MM.1S (cell line): Measurements from ENCODE around the gene COL4A3.

ENCODE experiments used
- DNase-seq: peaks from one replicate; pipeline ENCODE4 v3.0.0-alpha.2; 2015
- H2AFZ ChIP-seq: fragments of 300-600 bp; sonication (generic); 2 replicates; pipeline ENCODE4 v1.6.0; 2016; ENCODE audit warnings: antibody characterized with exemption, low read length
- H3F3A ChIP-seq: fragments of 300-600 bp; sonication (generic); 2 replicates; pipeline ENCODE4 v1.6.1; 2016; ENCODE audit warnings: mild to moderate bottlenecking, antibody characterized with exemption, low read length, moderate library complexity, mixed read lengths; ENCODE audit not compliant: insufficient read depth
- H3K27ac ChIP-seq: fragments of 300-600 bp; sonication (generic); 2 replicates; pipeline ENCODE4 v1.5.1; 2016; ENCODE audit warnings: mild to moderate bottlenecking, low read length
- H3K27me3 ChIP-seq: fragments of 300-600 bp; sonication (generic); replicated peaks from 2 replicates; pipeline ENCODE4 v1.6.0; 2016; ENCODE audit warnings: low read length; ENCODE audit not compliant: insufficient read depth
- H3K36me3 ChIP-seq: fragments of 300-600 bp; sonication (generic); replicated peaks from 2 replicates; pipeline ENCODE4 v1.6.1; 2016; ENCODE audit warnings: mild to moderate bottlenecking, low read length, mixed read lengths; ENCODE audit not compliant: insufficient read depth
- H3K4me1 ChIP-seq: fragments of 300-600 bp; sonication (generic); 2 replicates; pipeline ENCODE4 v1.6.1; 2016; ENCODE audit warnings: low read length, mixed read lengths
- H3K4me2 ChIP-seq: fragments of 300-600 bp; sonication (generic); 2 replicates; pipeline ENCODE4 v1.6.0; 2016; ENCODE audit warnings: low read depth, low read length
- H3K4me3 ChIP-seq: fragments of 300-600 bp; sonication (generic); 2 replicates; pipeline ENCODE4 v1.5.1; 2016; ENCODE audit warnings: low read length, mixed read lengths
- H3K79me2 ChIP-seq: fragments of 300-600 bp; sonication (generic); 2 replicates; pipeline ENCODE4 v1.6.1; 2016; ENCODE audit warnings: mixed run types, low read length, mixed read lengths
- H3K9ac ChIP-seq: fragments of 300-600 bp; sonication (generic); 2 replicates; pipeline ENCODE4 v1.6.1; 2016; ENCODE audit warnings: low read length, mixed read lengths
- H3K9me2 ChIP-seq: fragments of 300-600 bp; sonication (generic); replicated peaks from 2 replicates; pipeline ENCODE4 v1.6.1; 2016; ENCODE audit warnings: mild to moderate bottlenecking, low read length, mixed read lengths; ENCODE audit not compliant: insufficient read depth
- H3K9me3 ChIP-seq: fragments of 300-600 bp; sonication (generic); replicated peaks from 2 replicates; pipeline ENCODE4 v1.6.1; 2016; ENCODE audit warnings: mild to moderate bottlenecking, low read length, mixed read lengths; ENCODE audit not compliant: insufficient read depth
- H4K20me1 ChIP-seq: fragments of 300-600 bp; sonication (generic); 2 replicates; pipeline ENCODE4 v1.6.1; 2016; ENCODE audit warnings: mild to moderate bottlenecking, low read length, moderate library complexity, mixed read lengths; ENCODE audit not compliant: insufficient read depth
- CTCF ChIP-seq: fragments of 300-600 bp; sonication (generic); IDR thresholded peaks from 2 replicates; pipeline ENCODE4 v1.5.1; 2016; ENCODE audit warnings: antibody characterized with exemption, low read length, mixed read lengths
- EZH2 ChIP-seq: fragments of 300-600 bp; sonication (generic); optimal IDR thresholded peaks from 2 replicates; pipeline ENCODE3; 2017; ENCODE audit warnings: low read depth, mild to moderate bottlenecking, antibody characterized with exemption, low read length, mixed read lengths
- EZH2phosphoT487 ChIP-seq: fragments of 300-600 bp; sonication (generic); IDR thresholded peaks from 2 replicates; pipeline ENCODE4 v1.6.1; 2018; ENCODE audit warnings: antibody characterized with exemption, low read length

COL4A3 gene

GRCh38 chr2:227141301-227141700, 23.1 kb upstream of the COL4A3 start:
- Histone ChIP-seq H2AFZ (no peak overlapping the region), H3K27me3 (no peaks in the 10 kb centered on the region), H3K9me3 (no peaks in the 10 kb centered on the region), H3K9me2 (no peaks in the 10 kb centered on the region), H3K9ac (no peak overlapping the region), H3K4me3 (no peak overlapping the region), H4K20me1 (no peaks in the 10 kb centered on the region), H3K4me2 (no peak overlapping the region), H3K79me2 (no peaks in the 10 kb centered on the region), H3K4me1 (no peaks in the 10 kb centered on the region), H3F3A (no peaks in the 10 kb centered on the region), H3K36me3 (no peaks in the 10 kb centered on the region), H3K27ac (no peak overlapping the region)
- no peak for DNase-seq
- TF ChIP-seq EZH2phosphoT487 (no peak), EZH2 (no peak), CTCF (no peak)

GRCh38 chr2:227143895-227144294, 20.5 kb upstream of the COL4A3 start:
- no peak overlapping the region for H3K4me2 ChIP-seq
- H4K20me1 ChIP-seq: no peaks in the 10 kb centered on the region
- no peaks in the 10 kb centered on the region for H3K27me3 ChIP-seq
- no peaks in the 10 kb centered on the region for H3K36me3 ChIP-seq
- H3F3A ChIP-seq: no peaks in the 10 kb centered on the region
- H3K4me3 ChIP-seq: no peak overlapping the region
- H3K9me2 ChIP-seq: no peaks in the 10 kb centered on the region
- H3K9me3 ChIP-seq: no peaks in the 10 kb centered on the region
- no peaks in the 10 kb centered on the region for H3K4me1 ChIP-seq
- no peak overlapping the region for H2AFZ ChIP-seq
- no peak overlapping the region for H3K27ac ChIP-seq
- H3K79me2 ChIP-seq: no peaks in the 10 kb centered on the region
- DNase-seq: no peak
- TF ChIP-seq EZH2 (no peak), CTCF (no peak), EZH2phosphoT487 (no peak)
- no peak overlapping the region for H3K9ac ChIP-seq

DNA sequence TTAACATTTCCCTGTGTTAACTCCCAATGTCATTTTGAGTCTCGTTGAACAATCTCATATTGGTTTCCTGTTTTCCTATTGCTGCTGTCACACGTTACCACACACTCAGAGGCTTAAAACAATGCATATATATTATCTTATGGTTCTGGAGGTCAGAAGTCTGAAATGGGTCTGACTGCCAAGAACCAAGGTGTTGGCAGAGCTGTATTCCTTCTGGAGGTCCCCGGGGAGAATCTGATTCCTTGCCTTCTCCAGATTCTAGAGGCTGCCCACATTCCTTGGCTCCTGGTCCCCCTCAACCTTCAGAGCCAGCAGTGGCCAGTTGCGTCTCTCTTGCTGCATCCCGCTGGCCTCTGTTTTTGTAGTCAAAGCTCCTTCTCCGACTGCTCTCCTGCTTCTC, 18.0 kb upstream of the COL4A3 start:
- Histone ChIP-seq H3K4me3 (no peak overlapping the region), H3K36me3 (no peaks in the 10 kb centered on the region), H3K4me2 (no peak overlapping the region), H3K27ac (no peak overlapping the region), H3F3A (no peaks in the 10 kb centered on the region), H4K20me1 (no peaks in the 10 kb centered on the region), H3K9me3 (no peaks in the 10 kb centered on the region), H3K9ac (no peak overlapping the region), H3K79me2 (no peaks in the 10 kb centered on the region), H2AFZ (no peak overlapping the region), H3K9me2 (no peaks in the 10 kb centered on the region), H3K27me3 (no peaks in the 10 kb centered on the region), H3K4me1 (no peaks in the 10 kb centered on the region)
- no peak for TF ChIP-seq EZH2
- TF ChIP-seq CTCF: no peak
- TF ChIP-seq EZH2phosphoT487: no peak
- no peak for DNase-seq
